OCI-LY1 (cell line): ENCODE measurements around the gene SMG9.

Experiments
- H2AFZ ChIP-seq: fragments of 200-600 bp; sonication (generic), shearing (Covaris generic); 2 replicates; pipeline ENCODE4 v1.6.0; 2014; ENCODE audit warnings: antibody characterized with exemption, mild to moderate bottlenecking, low read length
- H3F3A ChIP-seq: fragments of 200-600 bp; sonication (generic), shearing (Covaris generic); 2 replicates; pipeline ENCODE4 v1.6.0; 2014; ENCODE audit warnings: mild to moderate bottlenecking, antibody characterized with exemption, low read length, moderate library complexity; ENCODE audit not compliant: insufficient read depth
- H3K27ac ChIP-seq: fragments of 200-600 bp; sonication (generic); 2 replicates; pipeline ENCODE4 v1.5.1; 2014; ENCODE audit warnings: low read length, mixed run types, mild to moderate bottlenecking, low read depth; ENCODE audit not compliant: poor library complexity, severe bottlenecking
- H3K27me3 ChIP-seq: fragments of 200-600 bp; sonication (generic); 2 replicates; pipeline ENCODE4 v1.6.0; 2014; ENCODE audit warnings: antibody characterized with exemption, mild to moderate bottlenecking, low read length, moderate library complexity; ENCODE audit not compliant: insufficient read depth
- H3K36me3 ChIP-seq: fragments of 200-600 bp; sonication (generic); 2 replicates; pipeline ENCODE4 v1.6.1; 2014; ENCODE audit warnings: mild to moderate bottlenecking, antibody characterized with exemption, low read length, moderate library complexity, mixed read lengths; ENCODE audit not compliant: insufficient read depth
- H3K4me1 ChIP-seq: fragments of 200-600 bp; sonication (generic); 2 replicates; pipeline ENCODE4 v1.5.1; 2014; ENCODE audit warnings: mild to moderate bottlenecking, low read length, moderate library complexity; ENCODE audit not compliant: insufficient read depth, severe bottlenecking
- H3K4me2 ChIP-seq: fragments of 200-600 bp; sonication (generic), shearing (Covaris generic); 2 replicates; pipeline ENCODE4 v1.6.1; 2014; ENCODE audit warnings: low read length
- H3K4me3 ChIP-seq: fragments of 200-600 bp; sonication (generic); 2 replicates; pipeline ENCODE4 v1.5.1; 2014; ENCODE audit warnings: low read length, low read depth, mild to moderate bottlenecking, mixed read lengths; ENCODE audit not compliant: poor library complexity, severe bottlenecking
- H3K79me2 ChIP-seq: fragments of 200-600 bp; shearing (Covaris generic); 2 replicates; pipeline ENCODE4 v1.6.1; 2016; ENCODE audit warnings: mixed run types, low read length, mixed read lengths; ENCODE audit not compliant: insufficient read depth
- H3K9ac ChIP-seq: fragments of 200-600 bp; sonication (generic), shearing (Covaris generic); 2 replicates; pipeline ENCODE4 v1.6.1; 2014; ENCODE audit warnings: mild to moderate bottlenecking, low read length, mixed read lengths
- H3K9me2 ChIP-seq: fragments of 200-600 bp; sonication (generic), shearing (Covaris generic); 2 replicates; pipeline ENCODE4 v1.6.1; 2014; ENCODE audit warnings: low read depth, mild to moderate bottlenecking, low read length, mixed read lengths
- H3K9me3 ChIP-seq: fragments of 200-600 bp; shearing (Covaris generic); 2 replicates; pipeline ENCODE4 v1.6.1; 2014; ENCODE audit warnings: low read length, mixed read lengths
- H4K20me1 ChIP-seq: fragments of 200-600 bp; sonication (generic), shearing (Covaris generic); 2 replicates; pipeline ENCODE4 v1.6.0; 2016; ENCODE audit warnings: mild to moderate bottlenecking, low read length; ENCODE audit not compliant: insufficient read depth
- EZH2 ChIP-seq: fragments of 200-600 bp; sonication (generic), shearing (Covaris generic); IDR thresholded peaks from 2 replicates; pipeline ENCODE4 v1.8.0; 2017; ENCODE audit warnings: borderline replicate concordance, mixed run types, mild to moderate bottlenecking, antibody characterized with exemption, low read length, moderate library complexity, mixed read lengths
- TF ChIP-seq, protein P1 (sequence below): fragments of 200-600 bp; sonication (generic), shearing (Covaris generic); IDR thresholded peaks from 2 replicates; pipeline ENCODE4 v1.5.1; 2017; ENCODE audit warnings: mild to moderate bottlenecking, antibody characterized with exemption, low read length, moderate library complexity, mixed read lengths

SMG9 gene

DNA sequence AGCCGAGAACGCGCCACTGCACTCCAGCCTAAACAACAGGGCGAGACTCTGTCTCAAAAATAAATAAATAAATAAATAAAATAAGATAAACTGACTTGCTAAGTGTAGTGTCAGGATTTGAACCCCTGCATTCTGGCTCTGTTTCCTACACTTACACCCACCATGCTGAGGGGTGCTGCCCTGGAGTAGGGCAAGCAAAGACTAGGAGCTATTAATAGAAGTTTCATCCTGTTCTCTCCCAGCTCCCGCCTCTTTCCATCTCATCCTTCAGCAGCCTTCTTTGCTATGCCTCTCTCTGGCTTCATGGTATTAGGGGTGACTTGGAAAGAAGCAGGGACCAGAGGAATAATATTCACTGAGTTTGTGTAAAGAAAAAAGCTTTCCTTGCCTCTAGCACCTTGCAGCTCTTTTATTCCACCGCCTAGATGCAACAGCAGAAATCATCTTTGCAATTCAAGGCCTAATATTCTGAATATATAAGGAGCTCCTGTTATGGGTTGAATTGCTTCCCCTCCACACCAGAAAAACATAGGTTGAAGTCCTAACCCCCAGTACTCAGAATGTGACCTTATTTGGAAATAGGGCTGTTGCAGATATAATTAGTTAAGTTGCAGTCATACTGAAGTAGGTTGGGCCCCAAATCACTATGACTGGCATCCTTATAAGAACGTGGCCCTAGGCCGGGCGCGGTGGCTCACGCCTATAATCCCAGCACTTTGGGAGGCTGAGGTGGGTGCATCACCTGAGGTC is 76.1 kb downstream of the SMG9 start:
- TF ChIP-seq, protein P1, sequence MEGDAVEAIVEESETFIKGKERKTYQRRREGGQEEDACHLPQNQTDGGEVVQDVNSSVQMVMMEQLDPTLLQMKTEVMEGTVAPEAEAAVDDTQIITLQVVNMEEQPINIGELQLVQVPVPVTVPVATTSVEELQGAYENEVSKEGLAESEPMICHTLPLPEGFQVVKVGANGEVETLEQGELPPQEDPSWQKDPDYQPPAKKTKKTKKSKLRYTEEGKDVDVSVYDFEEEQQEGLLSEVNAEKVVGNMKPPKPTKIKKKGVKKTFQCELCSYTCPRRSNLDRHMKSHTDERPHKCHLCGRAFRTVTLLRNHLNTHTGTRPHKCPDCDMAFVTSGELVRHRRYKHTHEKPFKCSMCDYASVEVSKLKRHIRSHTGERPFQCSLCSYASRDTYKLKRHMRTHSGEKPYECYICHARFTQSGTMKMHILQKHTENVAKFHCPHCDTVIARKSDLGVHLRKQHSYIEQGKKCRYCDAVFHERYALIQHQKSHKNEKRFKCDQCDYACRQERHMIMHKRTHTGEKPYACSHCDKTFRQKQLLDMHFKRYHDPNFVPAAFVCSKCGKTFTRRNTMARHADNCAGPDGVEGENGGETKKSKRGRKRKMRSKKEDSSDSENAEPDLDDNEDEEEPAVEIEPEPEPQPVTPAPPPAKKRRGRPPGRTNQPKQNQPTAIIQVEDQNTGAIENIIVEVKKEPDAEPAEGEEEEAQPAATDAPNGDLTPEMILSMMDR, result no peak
- no peak for TF ChIP-seq EZH2
- no peaks in the 10 kb centered on the region for H3K27me3 ChIP-seq
- H3K9me2 ChIP-seq, result no peaks in the 10 kb centered on the region
- no peaks in the 10 kb centered on the region for H4K20me1 ChIP-seq
- H3K27ac ChIP-seq, result no peak overlapping the region
- H3F3A ChIP-seq, result no peaks in the 10 kb centered on the region
- H3K4me2 ChIP-seq, result no peak overlapping the region
- H3K36me3 ChIP-seq, result no peaks in the 10 kb centered on the region
- H3K4me3 ChIP-seq, result no peak overlapping the region
- H3K79me2 ChIP-seq, result no peaks in the 10 kb centered on the region
- no peak overlapping the region for H2AFZ ChIP-seq
- no peaks in the 10 kb centered on the region for H3K4me1 ChIP-seq
- H3K9ac ChIP-seq, result no peak overlapping the region
- no peaks in the 10 kb centered on the region for H3K9me3 ChIP-seq
